Measurements from ENCODE around the gene TAAR6. TPM values are rescaled to one million over a fixed set of nuclear protein-coding genes. Genes with fewer than 3 reads are reported as not detected.

The TAAR6 gene
- total and polyA plus RNA-seq, 4 donors: not detected

GRCh38 chr6:132567566-132567965 is 2.6 kb upstream of the TAAR6 start:
- ATAC-seq (ENCODE audit: insufficient read depth, low FRiP score) (no peak), DNase-seq (no peak)
- H3K36me3 ChIP-seq (ENCODE audit: control insufficient read depth in 4 of 4, insufficient read depth in 4 of 4, low read length in 4 of 4): no peaks in the 10 kb centered on the region
- H3K9ac ChIP-seq (ENCODE audit: insufficient read depth in 1 of 2, low read length in 2 of 2): no peak overlapping the region
- peaks cover 0 to 1% (median 0%) of the 10 kb centered on the region in 4 donors for H3K9me3 ChIP-seq (ENCODE audit: control insufficient read depth in 4 of 4, insufficient read depth in 3 of 4, low read length in 3 of 4)
- 81 to 91% methylated on average over 1 of the region's 1 CpG for WGBS, 2 donors
- no peak overlapping the region for H3K4me3 ChIP-seq
- TF ChIP-seq CTCF (IDR thresholded peaks at IDR 0.05; ENCODE audit: control extremely low read depth, extremely low read depth): no peak
- no peaks in the 10 kb centered on the region for H3K4me1 ChIP-seq (ENCODE audit: control insufficient read depth in 5 of 5, insufficient read depth in 5 of 5, low read length in 5 of 5)
- H3K27ac ChIP-seq (ENCODE audit: low read depth in 1 of 2, low read length in 1 of 2): no peak overlapping the region
- H3K27me3 ChIP-seq (ENCODE audit: control insufficient read depth in 3 of 3, insufficient read depth in 3 of 3, low read length in 2 of 3): peaks cover 0 to 3% (median 0%) of the 10 kb centered on the region in 3 donors

- Histone ChIP-seq H3K36me3 (ENCODE audit: control insufficient read depth in 4 of 4, insufficient read depth in 4 of 4, low read length in 4 of 4) (no peaks in the 10 kb centered on the region), H3K4me1 (ENCODE audit: control insufficient read depth in 5 of 5, insufficient read depth in 5 of 5, low read length in 5 of 5) (no peaks in the 10 kb centered on the region), H3K27me3 (ENCODE audit: control insufficient read depth in 3 of 3, insufficient read depth in 3 of 3, low read length in 2 of 3) (peaks cover 0 to 3% (median 0%) of the 10 kb centered on the region in 3 donors), H3K9ac (ENCODE audit: insufficient read depth in 1 of 2, low read length in 2 of 2) (no peak overlapping the region), H3K4me3 (no peak overlapping the region), H3K9me3 (ENCODE audit: control insufficient read depth in 4 of 4, insufficient read depth in 3 of 4, low read length in 3 of 4) (peaks cover 0 to 1% (median 0%) of the 10 kb centered on the region in 4 donors), H3K27ac (ENCODE audit: low read depth in 1 of 2, low read length in 1 of 2) (no peak overlapping the region)
- 60 to 70% methylated on average over 6 of the region's 6 CpGs for WGBS, 2 donors
- TF ChIP-seq CTCF (IDR thresholded peaks at IDR 0.05; ENCODE audit: control extremely low read depth, extremely low read depth): no peak
- no peak for ATAC-seq (ENCODE audit: insufficient read depth, low FRiP score)
- no peak for DNase-seq
Measured at GRCh38 chr6:132568611-132569010, 1.5 kb upstream of the TAAR6 start.

- H3K27me3 ChIP-seq (ENCODE audit: control insufficient read depth in 3 of 3, insufficient read depth in 3 of 3, low read length in 2 of 3): peaks cover 0 to 3% (median 0%) of the 10 kb centered on the region in 3 donors
- no peaks in the 10 kb centered on the region for H3K4me1 ChIP-seq (ENCODE audit: control insufficient read depth in 5 of 5, insufficient read depth in 5 of 5, low read length in 5 of 5)
- DNase-seq (no peak), ATAC-seq (ENCODE audit: insufficient read depth, low FRiP score) (no peak)
- H3K9ac ChIP-seq (ENCODE audit: insufficient read depth in 1 of 2, low read length in 2 of 2): no peak overlapping the region
- WGBS, 2 donors: 57 to 72% methylated on average over 4 of the region's 4 CpGs
- no peak overlapping the region for H3K27ac ChIP-seq (ENCODE audit: low read depth in 1 of 2, low read length in 1 of 2)
- no peaks in the 10 kb centered on the region for H3K36me3 ChIP-seq (ENCODE audit: control insufficient read depth in 4 of 4, insufficient read depth in 4 of 4, low read length in 4 of 4)
- no peak for TF ChIP-seq CTCF (IDR thresholded peaks at IDR 0.05; ENCODE audit: control extremely low read depth, extremely low read depth)
- no peak overlapping the region for H3K4me3 ChIP-seq
- H3K9me3 ChIP-seq (ENCODE audit: control insufficient read depth in 4 of 4, insufficient read depth in 3 of 4, low read length in 3 of 4): peaks cover 0 to 1% (median 0%) of the 10 kb centered on the region in 4 donors
Measured at GRCh38 chr6:132569170-132569569, 952 bp upstream of the TAAR6 start.

GRCh38 chr6:132571774-132572173 is 1.7 kb downstream of the TAAR6 start:
- Histone ChIP-seq H3K4me3 (no peak overlapping the region), H3K27ac (ENCODE audit: low read depth in 1 of 2, low read length in 1 of 2) (no peak overlapping the region)
- DNase-seq: no peak

More at GRCh38 chr6:132571774-132572173, 1.7 kb downstream of the TAAR6 start:
- no peak for TF ChIP-seq CTCF (IDR thresholded peaks at IDR 0.05; ENCODE audit: control extremely low read depth, extremely low read depth)
- Histone ChIP-seq H3K9ac (ENCODE audit: insufficient read depth in 1 of 2, low read length in 2 of 2) (no peak overlapping the region), H3K36me3 (ENCODE audit: control insufficient read depth in 4 of 4, insufficient read depth in 4 of 4, low read length in 4 of 4) (no peaks in the 10 kb centered on the region), H3K4me1 (ENCODE audit: control insufficient read depth in 5 of 5, insufficient read depth in 5 of 5, low read length in 5 of 5) (no peaks in the 10 kb centered on the region), H3K27me3 (ENCODE audit: control insufficient read depth in 3 of 3, insufficient read depth in 3 of 3, low read length in 2 of 3) (peaks cover 0 to 3% (median 0%) of the 10 kb centered on the region in 3 donors), H3K9me3 (ENCODE audit: control insufficient read depth in 4 of 4, insufficient read depth in 3 of 4, low read length in 3 of 4) (peaks cover 0 to 1% (median 0%) of the 10 kb centered on the region in 4 donors)
- no peak for ATAC-seq (ENCODE audit: insufficient read depth, low FRiP score)

All from lung (tissue), 12 donors.